Keratinocyte (primary cell): ENCODE results near the gene SNN.

Source experiments
- CTCF ChIP-seq, 3 experiments: IDR thresholded peaks in 1 of 3; conservative IDR thresholded peaks in 1 of 3; optimal IDR thresholded peaks in 1 of 3; 2 replicates in 2 of 3; 3 replicates in 1 of 3; pipeline versions ENCODE3 to v1.5.1; 2011; ENCODE audit warnings: low read length in 3 of 3, mild to moderate bottlenecking in 3 of 3, moderate library complexity in 2 of 3, control low read depth in 1 of 3, inconsistent platforms in 1 of 3; ENCODE audit not compliant: insufficient read depth in 2 of 3; ENCODE audit errors: extremely low read depth in 1 of 3
- EZH2 ChIP-seq: IDR thresholded peaks from one replicate; pipeline ENCODE4 v1.6.1; 2012; ENCODE audit warnings: inconsistent platforms, mild to moderate bottlenecking, low read length, moderate library complexity

- TF ChIP-seq CTCF (optimal IDR thresholded peaks at IDR 0.05 in 1 of 3, IDR thresholded peaks at IDR 0.05 in 1 of 3, conservative IDR thresholded peaks at IDR 0.05 in 1 of 3; ENCODE audit: extremely low read depth in 1 of 3, insufficient read depth in 2 of 3, low read length in 3 of 3) (no peak), EZH2 (no peak)
These were observed 57.8 kb downstream of the SNN start for GRCh38 chr16:11726008-11726407.
